ENCODE results near the gene GLE1. TPM values are rescaled to one million over a fixed set of nuclear protein-coding genes. Genes with fewer than 3 reads are reported as not detected.

GLE1 gene
- total RNA-seq, 1 experiment from 2014 or later: 74.2 TPM

DNA sequence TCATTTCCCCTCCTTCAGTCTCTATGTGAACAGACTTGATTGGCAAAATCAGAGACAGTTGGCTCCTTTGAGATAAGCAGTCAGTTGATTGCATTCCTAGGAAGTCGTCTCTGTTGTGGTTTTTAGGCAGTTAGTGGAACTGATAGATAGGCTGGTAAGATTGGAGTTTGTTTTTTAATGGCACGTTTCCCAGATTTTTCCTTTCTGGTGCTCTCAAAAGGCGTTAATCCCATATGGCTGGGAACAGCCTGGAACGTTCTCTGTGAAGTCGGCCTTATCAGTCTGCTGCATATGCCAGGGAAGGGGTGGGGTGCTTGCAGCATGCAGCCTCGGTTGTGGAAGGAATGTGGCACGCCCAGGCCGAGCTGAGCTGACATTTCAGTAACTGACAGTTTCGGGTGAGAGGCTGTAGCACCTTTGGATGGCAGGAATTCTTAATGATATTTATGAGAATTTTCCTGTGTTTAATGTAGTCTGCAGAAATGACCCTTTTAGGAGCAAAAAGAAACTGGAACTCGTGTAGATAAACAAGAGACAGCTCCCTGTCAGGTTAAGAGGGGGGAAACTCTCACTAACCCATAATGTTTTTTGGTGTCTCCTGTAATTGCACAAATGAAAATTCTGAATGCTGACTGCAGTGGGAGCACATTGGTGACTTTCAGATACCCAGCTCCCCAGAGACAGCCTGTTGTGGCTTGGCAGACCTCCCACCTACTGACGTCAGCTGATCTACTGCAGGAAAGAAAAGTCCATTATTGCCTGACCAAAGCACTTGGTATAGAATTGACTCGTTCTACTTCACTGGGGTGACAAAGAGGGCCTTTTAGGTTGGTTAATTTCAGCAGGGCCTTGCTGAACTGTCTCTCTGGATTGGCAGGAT lies 54.2 kb downstream of the GLE1 start:
- peak; percentile 78 to 79 for DNase-seq
- Histone ChIP-seq H3K36me3 (ENCODE audit: low read depth) (0 out of 2 replicates have a peak, but pooled peaks cover 6% of the 10 kb centered on the region), H4K20me1 (ENCODE audit: insufficient read depth) (peaks cover 25% of the 10 kb centered on the region), H3K9me3 (ENCODE audit: insufficient read depth, low read depth) (no peaks in the 10 kb centered on the region), H3F3A (ENCODE audit: insufficient read depth, low read depth) (peaks cover 48% of the 10 kb centered on the region), H3K9me2 (ENCODE audit: insufficient read depth) (no peaks in the 10 kb centered on the region), H3K4me1 (replicated peaks; ENCODE audit: insufficient read depth) (peaks cover 57% of the 10 kb centered on the region), H3K27ac (peak overlapping the region; percentile 61), H2AFZ (no peak overlapping the region), H3K4me2 (peak overlapping the region; percentile 51), H3K27me3 (ENCODE audit: insufficient read depth, low read depth) (no peaks in the 10 kb centered on the region), H3K4me3 (no peak overlapping the region), H3K79me2 (ENCODE audit: low read depth) (peaks cover 80% of the 10 kb centered on the region)
- no TSS peak for BruUV-seq (replicated peaks)
- intact Hi-C loops (cut with micrococcal nuclease; ENCODE audit: unreplicated experiment): loop anchor here (5.0 to 10.0 kb wide), 2 partner anchors 261 to 496 kb away; no protein-coding TSS in a partner anchor
- no peak for TF ChIP-seq EZH2 (IDR thresholded peaks at IDR 0.05; ENCODE audit: low read depth)
- TF ChIP-seq, protein P1, sequence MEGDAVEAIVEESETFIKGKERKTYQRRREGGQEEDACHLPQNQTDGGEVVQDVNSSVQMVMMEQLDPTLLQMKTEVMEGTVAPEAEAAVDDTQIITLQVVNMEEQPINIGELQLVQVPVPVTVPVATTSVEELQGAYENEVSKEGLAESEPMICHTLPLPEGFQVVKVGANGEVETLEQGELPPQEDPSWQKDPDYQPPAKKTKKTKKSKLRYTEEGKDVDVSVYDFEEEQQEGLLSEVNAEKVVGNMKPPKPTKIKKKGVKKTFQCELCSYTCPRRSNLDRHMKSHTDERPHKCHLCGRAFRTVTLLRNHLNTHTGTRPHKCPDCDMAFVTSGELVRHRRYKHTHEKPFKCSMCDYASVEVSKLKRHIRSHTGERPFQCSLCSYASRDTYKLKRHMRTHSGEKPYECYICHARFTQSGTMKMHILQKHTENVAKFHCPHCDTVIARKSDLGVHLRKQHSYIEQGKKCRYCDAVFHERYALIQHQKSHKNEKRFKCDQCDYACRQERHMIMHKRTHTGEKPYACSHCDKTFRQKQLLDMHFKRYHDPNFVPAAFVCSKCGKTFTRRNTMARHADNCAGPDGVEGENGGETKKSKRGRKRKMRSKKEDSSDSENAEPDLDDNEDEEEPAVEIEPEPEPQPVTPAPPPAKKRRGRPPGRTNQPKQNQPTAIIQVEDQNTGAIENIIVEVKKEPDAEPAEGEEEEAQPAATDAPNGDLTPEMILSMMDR (conservative IDR thresholded peaks at IDR 0.05): no peak
- ChIA-PET CTCF (no interaction called here), POLR2A (ENCODE audit: unreplicated experiment) (interaction anchor here (0.6 kb wide), 3 partner anchors 97 to 253 kb away, joined by 4 to 15 read pairs (median 5); no protein-coding TSS in a partner anchor)

DNA sequence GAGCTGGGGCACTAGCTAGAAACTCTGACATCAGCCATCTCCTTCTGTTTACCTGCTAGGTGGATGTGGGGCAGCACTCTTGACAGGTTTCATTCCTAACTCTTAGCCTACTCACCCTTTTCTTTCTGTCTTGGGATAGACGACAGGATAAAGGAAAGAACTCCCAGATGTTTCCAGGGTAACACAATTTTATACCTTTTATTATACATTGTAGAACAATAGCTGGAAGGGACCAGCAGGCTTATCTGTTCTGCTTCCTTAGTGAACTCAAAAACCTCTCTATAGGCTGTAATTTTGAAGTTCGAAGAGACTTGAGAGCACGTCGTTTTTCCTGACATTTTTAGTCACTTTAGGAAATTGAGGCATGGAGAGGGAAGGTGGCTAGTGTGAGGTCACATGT lies 61.1 kb downstream of the GLE1 start:
- Histone ChIP-seq H3K9me2 (ENCODE audit: insufficient read depth) (no peaks in the 10 kb centered on the region), H3K27me3 (ENCODE audit: insufficient read depth, low read depth) (no peaks in the 10 kb centered on the region), H3K27ac (no peak overlapping the region), H3K4me3 (no peak overlapping the region), H3K9me3 (ENCODE audit: insufficient read depth, low read depth) (no peaks in the 10 kb centered on the region), H3F3A (ENCODE audit: insufficient read depth, low read depth) (peaks cover 6% of the 10 kb centered on the region; the same call in 1 of the 2 replicates), H3K79me2 (ENCODE audit: low read depth) (peaks cover 22% of the 10 kb centered on the region), H3K36me3 (ENCODE audit: low read depth) (peaks cover 5% of the 10 kb centered on the region; the same call in 1 of the 2 replicates), H3K4me2 (no peak overlapping the region), H3K4me1 (replicated peaks; ENCODE audit: insufficient read depth) (no peaks in the 10 kb centered on the region), H2AFZ (no peak overlapping the region), H4K20me1 (ENCODE audit: insufficient read depth) (peaks cover 9% of the 10 kb centered on the region; the same call in 1 of the 2 replicates)
- intact Hi-C loops (cut with micrococcal nuclease; ENCODE audit: unreplicated experiment): no loop called here
- POLR2A ChIA-PET (ENCODE audit: unreplicated experiment): no interaction called here
- TF ChIP-seq, protein P1 (conservative IDR thresholded peaks at IDR 0.05): no peak
- TF ChIP-seq EZH2 (IDR thresholded peaks at IDR 0.05; ENCODE audit: low read depth): no peak
- DNase-seq: no peak
- CTCF ChIA-PET: no interaction called here
- no TSS peak for BruUV-seq (replicated peaks)

DNA sequence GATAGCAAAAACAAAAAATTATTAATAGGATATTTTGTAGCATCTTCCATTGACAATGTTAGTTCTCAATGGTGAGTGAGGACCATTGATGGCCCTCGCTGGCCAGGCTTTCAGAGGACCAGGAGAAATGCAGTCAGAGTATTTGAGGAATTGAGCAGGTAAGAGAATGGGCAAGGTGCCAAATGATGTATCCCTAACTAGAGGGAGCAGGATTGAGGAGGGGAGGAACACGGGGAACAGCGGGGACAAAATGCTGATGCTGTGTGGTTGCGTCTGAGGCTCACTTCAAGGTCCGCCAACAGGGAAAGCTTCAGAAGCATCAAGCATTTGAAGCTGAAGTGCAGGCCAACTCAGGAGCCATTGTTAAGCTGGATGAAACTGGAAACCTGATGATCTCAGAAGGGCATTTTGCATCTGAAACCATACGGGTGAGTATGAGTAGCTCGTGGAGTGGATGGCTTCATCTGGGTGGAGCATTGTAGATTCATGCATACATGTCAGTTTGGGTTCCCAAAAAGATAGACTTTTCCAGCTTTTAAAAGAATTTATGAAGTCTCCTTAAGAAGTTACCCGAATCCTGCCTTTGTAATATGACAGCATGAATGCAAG lies 64.1 kb downstream of the GLE1 start:
- no peak overlapping the region for H2AFZ ChIP-seq
- peaks cover 4% of the 10 kb centered on the region for H4K20me1 ChIP-seq (ENCODE audit: insufficient read depth)
- DNase-seq: no peak
- H3F3A ChIP-seq (ENCODE audit: insufficient read depth, low read depth): peaks cover 6% of the 10 kb centered on the region; the same call in 1 of the 2 replicates
- TF ChIP-seq, protein P1 (conservative IDR thresholded peaks at IDR 0.05): no peak
- TF ChIP-seq EZH2 (IDR thresholded peaks at IDR 0.05; ENCODE audit: low read depth): no peak
- H3K27ac ChIP-seq: no peak overlapping the region
- peaks cover 5% of the 10 kb centered on the region; the same call in 1 of the 2 replicates for H3K36me3 ChIP-seq (ENCODE audit: low read depth)
- ChIA-PET POLR2A (ENCODE audit: unreplicated experiment) (interaction anchor here (0.6 kb wide), 1 partner anchor 25 kb away, joined by 4 read pairs; no protein-coding TSS in a partner anchor), CTCF (no interaction called here)
- H3K79me2 ChIP-seq (ENCODE audit: low read depth): peaks cover 3% of the 10 kb centered on the region; the same call in 1 of the 2 replicates
- BruUV-seq (replicated peaks): no TSS peak
- H3K4me1 ChIP-seq (replicated peaks; ENCODE audit: insufficient read depth): no peaks in the 10 kb centered on the region
- no peak overlapping the region for H3K4me3 ChIP-seq
- intact Hi-C loops (cut with micrococcal nuclease; ENCODE audit: unreplicated experiment): no loop called here
- no peaks in the 10 kb centered on the region for H3K9me2 ChIP-seq (ENCODE audit: insufficient read depth)
- no peak overlapping the region for H3K4me2 ChIP-seq
- H3K27me3 ChIP-seq (ENCODE audit: insufficient read depth, low read depth): no peaks in the 10 kb centered on the region
- H3K9me3 ChIP-seq (ENCODE audit: insufficient read depth, low read depth): no peaks in the 10 kb centered on the region
